EH (cell line): ENCODE measurements around the gene NR2C2.

Experiments
- DNase-seq: peaks from one replicate; pipeline ENCODE4 v3.0.0-alpha.2; 2015; ENCODE audit warnings: low read depth

The NR2C2 gene

DNA sequence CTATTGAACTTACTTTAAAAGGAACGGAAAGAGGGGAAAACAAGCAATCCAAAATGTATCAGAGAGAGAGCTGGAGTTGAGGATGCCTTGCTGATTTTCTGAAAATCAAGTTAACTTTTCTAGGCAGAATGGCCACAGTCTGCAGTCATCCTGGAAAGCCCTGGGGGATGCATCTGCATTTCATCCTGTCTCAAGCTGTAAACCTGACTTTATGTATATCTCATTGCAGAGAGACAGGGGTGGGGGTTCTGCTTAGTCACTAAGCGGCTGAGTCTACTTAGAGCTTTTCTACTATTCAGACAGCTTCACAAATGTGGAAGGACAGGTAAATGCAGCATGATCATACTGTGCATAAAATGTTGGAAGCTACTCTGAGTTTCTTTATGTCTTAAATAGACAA lies 76.3 kb downstream of the NR2C2 start:
- DNase-seq: no peak

- no peak for DNase-seq
These were observed 82.2 kb downstream of the NR2C2 start for GRCh38 chr3:15029625-15030024.

DNA sequence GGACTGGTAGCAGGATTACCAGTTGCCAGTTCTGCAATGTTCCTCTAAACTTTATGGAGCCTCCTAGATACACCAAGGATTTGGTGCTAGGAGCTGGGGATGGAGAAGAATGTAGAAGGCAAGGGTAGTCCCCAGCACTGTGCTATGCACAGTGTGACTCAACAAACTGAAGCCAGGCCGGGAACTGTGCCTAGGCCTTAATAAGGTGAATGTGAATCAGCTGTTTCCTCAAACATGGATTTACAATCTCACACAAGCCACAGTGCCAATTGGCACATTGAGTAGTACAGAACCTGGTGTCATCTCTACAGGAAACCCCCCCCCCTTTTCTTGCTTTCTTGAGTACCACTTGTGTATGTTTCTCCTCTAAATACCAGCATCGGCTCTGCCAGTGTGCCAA lies 85.3 kb downstream of the NR2C2 start:
- DNase-seq: no peak

GRCh38 chr3:15033103-15033502 lies 85.7 kb downstream of the NR2C2 start:
- no peak for DNase-seq

GRCh38 chr3:15038306-15038705 lies 90.9 kb downstream of the NR2C2 start:
- DNase-seq: no peak

DNA sequence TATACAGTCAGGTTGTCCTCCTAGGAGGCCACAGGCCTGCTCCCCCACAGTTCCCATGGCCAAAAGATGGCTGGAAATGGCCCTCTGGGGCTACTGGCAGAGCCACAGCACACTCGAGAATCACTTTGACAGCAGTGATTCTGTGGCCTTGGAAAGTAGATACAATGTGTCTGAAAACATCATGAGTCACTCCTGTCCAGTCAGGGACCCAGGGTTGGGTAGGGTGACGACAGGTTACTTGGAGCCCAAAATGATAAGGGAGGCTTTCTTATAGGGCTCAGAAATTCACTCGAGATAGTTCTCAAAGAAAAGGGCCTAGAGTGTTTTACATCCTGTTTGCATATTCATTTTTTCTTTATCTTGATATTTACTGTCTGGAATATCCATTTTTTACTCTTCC lies 93.5 kb downstream of the NR2C2 start:
- no peak for DNase-seq

- DNase-seq: no peak
These were observed 94.6 kb downstream of the NR2C2 start for GRCh38 chr3:15041950-15042349.

DNA sequence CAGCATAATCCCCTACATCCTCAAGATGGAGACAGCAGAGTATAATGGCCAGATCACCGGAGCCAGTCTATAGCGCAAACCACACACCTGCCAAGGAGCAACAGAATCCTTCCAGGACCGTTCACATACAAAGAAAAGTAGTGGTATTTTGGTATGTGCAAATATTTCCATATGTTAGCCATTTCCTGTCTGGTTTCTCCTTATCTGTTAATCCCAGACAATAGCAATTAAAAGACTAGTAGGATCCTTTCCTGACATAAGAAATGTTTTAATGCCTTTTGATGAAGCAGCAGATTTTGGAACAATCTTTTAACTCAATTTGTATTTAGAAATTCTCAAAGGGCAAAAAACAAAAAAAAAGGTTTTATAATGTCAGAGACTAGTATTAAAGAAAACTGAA lies 95.6 kb downstream of the NR2C2 start:
- peak; percentile 50 for DNase-seq

DNA sequence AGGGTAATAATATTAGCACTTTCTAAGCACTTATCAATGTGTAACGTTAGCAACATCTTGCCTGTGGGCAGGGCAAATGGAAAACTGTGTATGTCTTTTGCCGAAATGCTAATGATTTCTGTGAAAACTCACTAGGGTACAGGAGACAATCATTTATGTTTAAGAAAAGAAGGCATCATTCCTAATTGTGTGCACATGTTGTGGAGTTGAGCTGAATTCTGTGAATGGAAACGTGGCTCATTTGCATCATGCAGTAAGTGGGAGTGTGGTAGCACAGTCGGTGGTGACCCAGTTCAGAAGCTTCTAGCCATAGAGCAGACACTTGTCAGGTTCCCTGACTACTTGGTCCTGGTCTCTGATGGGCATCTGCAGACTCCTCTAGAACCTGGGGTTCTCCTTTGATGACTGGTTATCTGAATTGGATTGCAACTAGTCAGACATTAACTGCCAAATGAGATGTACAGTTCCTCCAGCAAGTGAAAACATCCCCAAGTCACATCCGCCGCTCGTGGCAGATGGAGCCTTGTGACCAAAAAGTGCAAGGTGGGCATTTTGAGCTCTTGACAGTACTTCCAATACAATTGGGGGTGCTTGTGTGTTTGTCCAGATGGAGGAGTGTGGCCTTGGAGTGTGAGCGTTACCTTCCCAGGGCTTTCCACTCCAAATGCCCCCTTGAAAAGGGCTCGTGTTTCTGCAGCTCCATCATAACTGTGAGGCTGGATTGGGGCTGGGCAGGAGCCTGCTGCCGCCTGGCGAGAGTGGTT lies 96.2 kb downstream of the NR2C2 start:
- DNase-seq: no peak

DNA sequence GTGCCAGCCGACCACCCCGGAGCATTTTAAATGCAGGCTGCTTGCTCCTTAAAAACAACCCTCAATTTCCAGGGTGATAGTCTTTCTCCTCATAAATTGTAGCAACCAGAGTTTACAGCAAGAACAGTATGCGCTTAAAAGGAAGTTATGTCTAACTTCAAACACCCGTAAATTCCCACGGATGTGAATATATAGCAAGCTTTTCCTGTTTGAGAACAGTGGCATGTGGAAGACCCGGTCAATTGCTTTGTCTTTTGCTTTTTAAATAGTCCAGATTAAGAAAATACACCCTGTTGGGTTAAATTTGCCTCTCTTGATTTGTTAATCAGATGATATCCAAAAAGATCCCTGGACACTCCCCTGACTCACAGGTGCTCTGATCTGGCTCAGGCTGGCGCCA lies 96.9 kb downstream of the NR2C2 start:
- no peak for DNase-seq

GRCh38 chr3:15045667-15046066 lies 98.3 kb downstream of the NR2C2 start:
- no peak for DNase-seq

- no peak for DNase-seq
These were observed 102.2 kb downstream of the NR2C2 start for GRCh38 chr3:15049584-15049983.

DNA sequence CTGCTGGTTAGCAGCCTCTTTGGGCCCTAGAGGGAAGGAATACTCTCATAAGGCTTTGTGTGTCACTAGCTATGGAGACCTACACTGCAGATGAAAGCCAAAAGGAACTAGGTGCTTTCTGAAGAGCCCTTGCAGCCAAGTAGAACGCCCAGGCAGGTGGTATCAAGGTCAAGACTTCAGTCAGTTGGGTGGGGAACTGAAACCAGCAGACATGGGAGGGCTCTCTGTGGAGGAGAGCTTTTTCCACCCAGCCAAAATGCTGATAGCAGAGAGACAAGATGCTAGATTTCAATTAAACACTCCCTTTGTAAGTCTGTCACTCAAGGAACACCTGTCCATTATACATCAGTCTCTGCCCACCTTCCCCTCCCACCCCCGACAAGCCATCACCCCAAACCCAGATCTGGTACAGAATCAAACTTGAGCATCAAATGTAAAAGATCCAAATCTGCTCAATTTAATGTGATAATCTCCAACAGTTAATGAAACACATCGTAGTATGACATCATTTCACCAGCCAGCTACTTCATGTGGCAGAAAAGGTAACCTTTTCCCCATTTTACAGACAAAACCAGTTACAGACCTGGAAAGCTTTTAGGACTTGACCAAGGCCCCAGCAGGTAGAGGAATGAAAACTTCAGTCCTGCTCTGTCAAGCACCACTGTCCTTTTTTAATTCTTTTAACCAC lies 103.2 kb downstream of the NR2C2 start:
- DNase-seq: no peak

GRCh38 chr3:15051531-15051930 lies 104.1 kb downstream of the NR2C2 start:
- peak; percentile 51 for DNase-seq

DNA sequence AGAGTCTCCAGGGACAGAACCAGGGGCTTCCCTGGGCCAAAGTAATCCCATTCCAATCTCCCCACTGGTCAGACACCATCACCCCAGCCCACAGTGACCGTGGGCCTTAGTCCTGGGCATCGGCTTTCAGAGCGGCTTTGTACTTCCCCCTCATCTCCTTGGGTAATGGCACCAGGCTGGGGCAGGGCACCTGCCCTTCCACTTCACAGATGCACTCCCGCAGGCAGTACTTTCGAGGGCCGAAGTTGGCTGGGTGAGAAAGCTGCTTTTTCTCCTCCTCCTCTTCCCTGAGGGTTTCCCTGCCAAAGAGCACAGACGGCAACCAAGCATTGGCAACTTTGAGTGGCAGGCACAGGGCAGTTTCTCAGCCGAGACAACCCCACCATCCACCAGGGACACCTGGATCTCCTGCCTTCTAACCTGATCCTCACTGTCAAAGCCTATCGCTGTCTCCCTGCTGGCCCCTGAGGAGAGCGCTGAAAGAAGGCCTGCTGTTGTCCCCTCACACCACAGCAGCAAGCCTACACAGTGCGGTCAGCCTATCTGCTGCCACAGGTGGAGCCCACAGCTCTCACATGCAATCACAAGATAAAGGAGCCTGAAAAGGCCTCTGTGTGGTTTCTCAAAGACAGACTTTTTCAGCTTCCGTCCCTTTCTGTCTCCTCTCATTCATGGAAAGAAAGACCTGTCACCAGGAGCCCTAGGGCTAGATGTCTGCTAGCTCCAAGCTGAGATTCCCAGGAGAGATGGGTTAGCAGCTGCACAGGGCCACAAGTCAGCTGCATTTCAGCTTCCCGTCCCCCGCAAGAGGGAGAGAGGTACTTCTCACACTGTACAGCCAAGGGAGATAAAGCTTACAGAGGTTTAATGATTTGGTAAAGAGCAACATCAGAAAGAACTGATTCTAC lies 105.2 kb downstream of the NR2C2 start:
- no peak for DNase-seq

- no peak for DNase-seq
These were observed 106.2 kb downstream of the NR2C2 start for GRCh38 chr3:15053541-15053940.

- peak; percentile 34 for DNase-seq
These were observed 107.7 kb downstream of the NR2C2 start for GRCh38 chr3:15055019-15055557.

DNA sequence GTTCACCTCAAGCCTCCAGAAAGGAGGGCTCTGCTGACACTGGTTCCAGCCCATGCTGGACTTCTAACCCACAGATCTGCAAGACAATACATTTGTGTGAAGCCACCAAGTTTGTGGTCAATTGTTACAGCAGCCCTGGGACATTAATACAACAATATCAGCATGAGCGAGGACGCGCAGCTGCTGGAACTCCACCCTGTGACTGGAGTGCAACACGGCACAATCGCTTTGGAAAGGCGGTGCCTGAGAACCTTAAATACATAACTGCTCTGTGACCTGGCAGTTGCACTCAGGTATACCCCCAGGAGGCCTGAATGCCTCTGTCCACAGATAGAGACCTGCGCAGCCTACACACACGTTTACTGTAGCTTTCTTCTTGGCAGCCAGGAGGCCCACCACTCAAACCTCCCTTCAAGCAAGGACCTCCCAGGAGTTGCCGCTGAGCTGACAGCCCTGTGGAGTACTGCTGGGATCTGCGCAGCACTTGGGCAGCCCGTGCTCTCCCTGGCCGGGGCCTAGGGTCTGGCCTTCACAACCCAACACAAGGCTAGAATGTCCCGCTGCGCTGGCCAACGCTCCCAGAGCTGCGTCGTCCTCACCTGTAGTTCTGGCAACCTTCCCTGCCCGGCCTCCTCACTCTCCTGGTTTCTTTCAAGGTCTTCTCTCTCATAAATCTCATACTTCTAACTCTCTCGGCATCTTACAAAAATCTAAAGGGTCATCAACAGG lies 109.5 kb downstream of the NR2C2 start:
- no peak for DNase-seq

DNA sequence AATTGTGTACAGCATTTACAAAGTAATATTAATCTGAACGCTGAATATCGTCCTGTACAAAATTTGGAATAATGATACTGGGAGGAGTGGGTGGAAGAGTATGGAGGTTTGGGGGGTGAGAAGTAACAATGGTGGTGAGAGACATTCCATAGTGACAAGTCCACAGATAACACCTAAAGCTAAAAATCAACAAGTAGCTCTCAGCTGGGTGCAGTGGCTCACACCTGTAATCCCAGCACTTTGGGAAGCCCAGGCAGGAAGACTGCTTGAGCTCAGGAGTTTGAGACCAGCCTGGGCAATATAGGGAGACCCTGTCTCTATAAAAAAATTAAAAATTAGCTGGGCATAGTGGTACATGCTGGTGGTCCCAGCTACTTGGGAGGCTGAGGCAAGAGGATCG lies 112.6 kb downstream of the NR2C2 start:
- DNase-seq: no peak

GRCh38 chr3:15063238-15063637 lies 115.9 kb downstream of the NR2C2 start:
- DNase-seq: no peak

DNA sequence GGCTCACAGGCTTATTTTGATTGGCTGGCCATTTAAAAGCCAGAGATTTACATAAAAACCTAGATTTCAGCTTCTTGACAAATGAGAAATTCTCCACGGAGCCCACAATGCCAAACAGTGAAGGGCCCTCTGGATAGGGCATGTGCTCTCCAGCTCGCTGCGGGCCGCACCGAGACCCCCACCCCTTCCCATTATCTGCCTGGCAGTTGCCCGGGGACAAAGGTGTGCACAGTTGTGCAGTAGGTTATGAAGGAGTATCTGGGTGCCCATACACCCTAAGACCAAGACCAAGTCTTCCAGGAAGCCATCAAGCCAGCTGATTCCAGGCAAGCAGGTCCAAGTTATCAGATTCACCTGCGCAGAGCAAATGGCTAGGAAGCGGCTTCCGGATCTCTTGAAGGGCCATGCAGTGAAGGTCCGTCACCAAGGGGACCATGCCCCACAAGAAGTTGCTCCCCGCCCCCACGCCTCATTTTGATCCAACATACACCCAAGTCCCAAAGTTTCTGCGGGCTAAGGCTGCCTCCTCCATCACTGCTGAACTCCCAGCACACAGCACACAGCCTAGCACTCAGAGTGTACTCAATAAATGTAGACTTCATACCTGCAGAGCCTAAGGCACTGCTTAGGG lies 116.4 kb downstream of the NR2C2 start:
- DNase-seq: no peak
